Superior temporal gyrus (tissue), 1 donor: ENCODE data around the gene DGKG.

Experiments used
- DNase-seq: peaks from one replicate; pipeline ENCODE4 v3.0.0-alpha.2; 2016; ENCODE audit errors: extremely low spot score

DGKG gene

DNA sequence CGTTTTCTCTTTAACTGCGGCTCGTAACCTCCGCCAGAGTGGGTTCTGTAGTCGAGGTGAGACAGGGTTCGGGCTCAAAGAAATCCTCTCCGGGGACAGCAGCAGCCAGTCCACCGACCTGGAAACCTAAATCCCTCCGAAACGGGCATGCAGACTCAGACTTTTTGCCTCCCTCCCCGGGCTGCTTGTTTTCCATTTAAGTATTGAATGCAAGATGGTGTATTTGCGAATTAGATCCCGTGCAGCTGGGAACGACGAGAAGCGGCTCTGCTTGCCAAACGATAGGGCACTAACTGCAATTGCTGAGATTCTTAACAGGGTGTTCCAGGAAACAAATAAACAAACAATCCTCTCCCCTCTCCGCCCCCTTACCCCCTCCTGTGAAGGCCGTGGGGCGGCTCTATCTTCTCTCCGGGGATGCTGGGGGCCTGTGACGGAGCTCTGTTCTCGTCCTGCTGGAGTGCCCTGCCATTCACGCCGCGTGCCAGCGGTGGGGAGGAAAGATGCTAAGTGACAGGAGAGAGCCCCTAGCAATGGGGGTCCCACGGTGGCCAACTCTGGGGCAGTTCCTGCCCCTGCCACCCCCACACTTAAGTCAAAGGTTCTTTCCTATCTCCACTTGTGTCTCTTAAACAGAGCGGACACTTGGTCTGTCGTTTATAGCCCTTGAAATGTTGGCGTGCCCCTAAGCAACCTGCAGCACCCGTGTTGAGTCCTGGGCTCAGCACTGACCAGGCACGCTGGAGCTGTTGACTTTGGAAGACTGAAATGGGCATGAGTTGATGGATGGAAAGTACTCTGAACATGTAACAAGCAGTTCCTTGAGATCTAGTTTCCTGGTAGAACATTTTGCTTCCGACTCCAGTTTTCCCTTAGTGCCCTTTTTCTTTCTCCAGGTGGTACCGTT lies 251.9 kb downstream of the DGKG start:
- DNase-seq, result no peak

DNA sequence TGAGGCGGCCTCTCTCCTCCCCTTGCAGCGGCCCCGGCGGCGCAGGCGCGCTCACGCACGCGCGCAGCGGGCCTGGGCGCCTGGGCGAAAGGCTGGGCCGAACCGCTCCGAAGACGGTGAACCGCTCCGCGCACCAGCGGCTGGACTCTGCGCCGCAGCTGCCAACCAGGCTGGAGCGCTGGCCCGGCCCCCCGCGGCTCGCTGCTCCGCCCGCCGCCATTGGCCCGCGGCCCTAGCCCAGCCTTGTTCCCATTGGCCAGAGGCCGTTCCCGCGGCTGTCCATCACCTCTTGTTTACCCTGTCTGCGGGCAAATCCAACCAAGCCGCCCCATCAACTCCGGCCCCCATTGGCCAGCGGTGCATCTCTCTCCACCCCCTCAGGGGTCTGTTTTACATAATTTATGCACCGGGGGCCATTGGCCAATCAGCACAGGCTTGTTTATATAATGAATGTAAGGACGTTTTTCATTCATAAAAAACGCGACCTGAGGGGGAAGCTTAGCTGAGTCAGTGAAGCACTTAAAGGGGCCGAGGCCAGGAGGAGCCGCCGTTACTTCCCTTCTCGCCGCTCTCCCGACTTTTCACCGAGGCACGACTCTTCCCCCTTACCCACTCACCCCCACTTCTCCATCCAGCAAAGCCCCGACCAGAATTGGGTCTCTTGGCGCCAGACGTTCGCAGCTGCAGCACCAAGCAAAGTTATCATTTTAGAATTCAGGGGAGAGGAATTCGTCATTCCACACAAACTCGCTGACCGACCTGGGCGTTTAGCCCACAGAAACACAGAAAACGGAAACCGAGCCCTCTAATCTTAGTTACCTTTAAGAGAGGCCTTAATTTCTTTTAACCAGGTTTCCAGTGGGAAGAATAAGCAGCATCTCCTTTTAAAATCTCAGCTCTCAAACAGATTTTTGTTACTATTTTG lies 252.8 kb downstream of the DGKG start, which contains the start of gene ETV5:
Gene ETV5 (minus strand): TSS at position 149 of the 925 bp plus-strand sequence. CDS start 3,221 bp downstream, outside the sequence.
- DNase-seq, result peak; percentile 100

DNA sequence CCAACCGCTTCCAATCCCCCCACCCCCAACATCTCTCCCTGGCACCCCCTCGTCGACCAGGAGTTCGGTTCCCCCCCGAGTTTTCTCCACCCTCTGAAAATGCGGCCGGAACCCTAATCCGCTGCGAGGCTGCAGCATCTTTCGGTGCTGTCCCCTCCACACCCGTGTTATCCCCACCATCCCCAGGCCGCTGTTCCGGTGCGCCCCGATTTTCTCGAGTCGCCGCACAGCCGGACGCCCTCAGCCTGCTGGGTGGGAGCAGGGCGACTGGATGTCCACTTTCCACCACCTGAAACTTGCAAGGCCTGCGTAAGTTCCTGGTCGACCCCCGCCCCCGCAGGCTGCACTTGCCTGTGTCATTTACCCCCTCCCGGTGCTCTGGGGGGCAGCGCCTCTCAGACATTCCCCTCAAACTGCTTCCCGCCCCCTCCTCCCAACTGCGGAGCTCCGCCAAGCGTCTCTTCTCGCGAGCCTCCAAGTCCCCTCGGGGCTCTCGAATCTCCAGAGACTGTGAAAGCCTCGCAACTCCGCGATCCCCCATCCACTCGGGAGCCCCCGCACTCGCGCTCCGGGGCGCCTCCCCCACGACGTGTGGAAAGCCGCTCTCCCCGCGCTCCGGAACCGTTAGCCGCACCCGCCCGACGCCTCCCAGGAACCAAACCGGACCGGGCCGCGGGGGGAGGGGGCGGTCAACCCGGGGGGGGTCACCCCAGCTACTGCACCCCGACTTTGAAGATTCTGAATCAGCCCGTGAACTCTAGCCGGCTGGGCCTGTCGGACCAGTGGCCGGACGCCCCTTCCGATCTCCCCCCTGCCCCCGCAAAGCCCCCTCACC lies 253.7 kb downstream of the DGKG start:
- DNase-seq, result no peak

DNA sequence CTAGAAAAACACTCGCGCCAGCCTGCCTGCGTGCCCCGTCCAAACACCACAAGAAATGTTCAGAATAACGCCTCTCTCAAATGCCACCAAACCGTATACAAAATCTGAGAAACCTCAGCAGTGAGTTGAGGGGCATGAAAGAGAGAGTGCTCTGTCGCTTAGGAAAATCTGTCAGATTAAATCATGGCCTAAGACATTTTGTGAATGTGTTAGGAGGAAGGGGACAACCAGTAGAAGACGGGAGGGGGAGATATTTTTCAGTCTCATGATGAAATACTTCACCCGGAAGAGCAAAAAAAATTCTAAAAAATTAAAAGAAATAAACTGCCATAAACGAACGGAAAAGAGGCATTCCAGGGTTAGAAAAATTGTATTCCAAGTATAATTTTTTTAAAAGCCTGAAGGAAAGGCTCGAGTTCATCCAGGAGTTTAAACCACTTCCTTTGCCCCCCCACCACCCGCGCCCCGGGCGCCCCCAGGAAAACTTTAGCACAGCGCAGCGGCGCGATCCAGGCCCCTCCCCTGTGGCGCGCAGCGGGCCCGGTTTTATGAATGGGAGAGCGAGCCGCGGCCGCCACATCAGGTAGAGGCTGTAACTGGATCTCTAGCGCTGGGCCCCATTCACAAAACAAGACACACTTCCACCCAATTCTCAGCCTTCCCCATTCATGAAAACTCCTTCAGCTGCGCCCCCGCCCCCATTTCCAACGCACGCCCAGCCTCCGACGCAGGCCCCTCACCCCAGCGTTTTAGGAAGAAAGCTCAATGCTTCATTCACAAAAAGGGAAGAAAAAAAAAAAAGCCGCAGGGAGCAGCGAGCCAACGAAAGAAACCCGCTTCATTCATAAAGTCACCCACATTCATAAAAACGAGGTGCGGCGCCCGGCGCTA lies 254.6 kb downstream of the DGKG start:
- DNase-seq, result peak; percentile 67

DNA sequence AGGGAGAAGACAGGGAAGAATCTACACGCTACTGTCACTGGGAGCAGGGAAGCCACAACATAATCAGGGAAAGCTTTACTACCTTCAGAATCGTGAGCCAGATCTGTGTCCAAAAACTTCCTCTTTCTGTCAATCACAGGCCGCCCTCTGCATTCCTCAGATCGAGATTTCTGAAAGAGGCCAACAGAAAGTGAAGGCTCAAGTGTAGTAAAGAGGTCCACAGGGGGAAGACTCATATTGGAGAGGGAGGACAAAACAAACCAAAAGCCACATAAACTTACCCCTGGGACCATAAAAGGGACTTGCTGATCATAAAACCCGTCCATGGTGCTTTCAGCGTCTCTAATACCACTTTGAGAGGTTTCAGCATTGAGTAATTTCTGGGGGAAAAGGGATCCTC lies 256.5 kb downstream of the DGKG start:
- DNase-seq, result no peak

DNA sequence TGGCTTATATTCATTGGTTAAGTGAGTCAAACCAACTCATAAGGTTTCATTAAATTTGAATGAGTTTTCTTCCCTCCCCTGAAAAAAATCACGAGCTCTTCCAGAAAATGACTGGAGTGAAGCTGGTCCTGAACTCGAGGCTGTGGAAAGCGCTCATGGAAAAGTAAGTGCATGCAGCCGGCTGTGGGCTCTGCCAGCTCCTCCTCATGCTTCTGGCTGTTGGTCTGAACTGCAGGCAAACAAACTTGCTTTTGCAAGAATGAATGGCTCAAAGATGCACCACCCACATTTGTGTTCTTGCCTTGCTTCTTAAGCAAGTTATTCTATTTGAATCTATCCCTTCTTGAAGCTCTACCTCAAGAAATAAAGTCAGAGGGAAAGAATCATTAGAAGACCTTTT lies 259.3 kb downstream of the DGKG start:
- DNase-seq, result no peak

DNA sequence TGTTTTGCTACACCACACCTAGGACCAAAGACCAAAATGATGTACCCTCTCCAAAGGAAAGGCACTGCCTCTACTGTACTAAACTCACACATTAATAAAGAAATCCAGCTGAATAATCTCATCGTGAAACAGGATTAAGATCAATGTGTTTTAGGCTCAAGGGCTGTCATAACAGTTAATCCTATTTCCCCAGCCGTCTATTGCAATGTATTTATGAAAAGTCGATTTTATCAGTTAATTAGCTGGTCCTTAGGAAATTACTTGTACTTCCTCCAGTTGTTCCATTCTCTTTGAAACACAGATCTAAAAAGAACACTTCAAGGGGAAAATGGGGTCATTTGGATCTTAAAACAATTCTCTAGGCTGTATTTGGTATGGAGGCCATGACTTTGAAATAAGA lies 261.6 kb downstream of the DGKG start:
- DNase-seq, result no peak

DNA sequence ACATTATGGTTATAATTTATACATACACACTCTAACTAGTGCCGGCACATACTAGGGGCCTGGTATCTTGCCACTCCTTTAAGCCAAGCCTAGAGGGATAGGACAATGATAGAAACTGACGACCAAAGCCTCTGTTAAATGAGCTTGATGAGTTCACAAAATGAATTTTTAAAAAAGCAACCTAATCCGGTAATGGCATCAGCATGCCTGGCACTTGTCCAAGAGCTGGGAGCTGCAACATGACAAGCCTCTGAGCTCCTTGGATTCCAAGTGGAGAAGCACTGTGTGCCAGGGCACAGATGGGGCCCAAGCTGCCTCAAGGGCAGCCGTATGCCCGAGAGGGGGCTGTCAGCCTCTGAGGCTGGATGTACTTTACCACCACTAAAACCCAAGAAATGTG lies 262.9 kb downstream of the DGKG start:
- DNase-seq, result peak; percentile 64

DNA sequence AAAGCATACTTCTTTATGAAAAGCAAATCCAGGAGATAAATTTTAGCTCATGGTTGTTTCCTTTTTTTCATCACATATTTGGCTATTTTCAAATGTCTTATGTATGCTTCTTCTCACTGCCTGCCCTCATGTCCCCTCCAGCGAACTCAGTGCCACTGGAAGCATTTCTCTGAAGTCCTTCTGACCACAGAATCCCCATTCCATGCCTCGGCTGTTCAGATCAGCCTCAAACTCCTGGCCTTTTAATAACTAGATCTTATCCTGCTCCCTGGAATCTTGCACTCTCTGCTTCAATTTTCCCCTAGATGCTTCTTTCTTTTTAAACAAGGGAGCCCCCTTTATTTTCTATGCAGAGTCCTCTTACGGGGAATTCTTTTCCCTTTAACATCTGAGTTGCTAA lies 263.3 kb downstream of the DGKG start:
- DNase-seq, result no peak

DNA sequence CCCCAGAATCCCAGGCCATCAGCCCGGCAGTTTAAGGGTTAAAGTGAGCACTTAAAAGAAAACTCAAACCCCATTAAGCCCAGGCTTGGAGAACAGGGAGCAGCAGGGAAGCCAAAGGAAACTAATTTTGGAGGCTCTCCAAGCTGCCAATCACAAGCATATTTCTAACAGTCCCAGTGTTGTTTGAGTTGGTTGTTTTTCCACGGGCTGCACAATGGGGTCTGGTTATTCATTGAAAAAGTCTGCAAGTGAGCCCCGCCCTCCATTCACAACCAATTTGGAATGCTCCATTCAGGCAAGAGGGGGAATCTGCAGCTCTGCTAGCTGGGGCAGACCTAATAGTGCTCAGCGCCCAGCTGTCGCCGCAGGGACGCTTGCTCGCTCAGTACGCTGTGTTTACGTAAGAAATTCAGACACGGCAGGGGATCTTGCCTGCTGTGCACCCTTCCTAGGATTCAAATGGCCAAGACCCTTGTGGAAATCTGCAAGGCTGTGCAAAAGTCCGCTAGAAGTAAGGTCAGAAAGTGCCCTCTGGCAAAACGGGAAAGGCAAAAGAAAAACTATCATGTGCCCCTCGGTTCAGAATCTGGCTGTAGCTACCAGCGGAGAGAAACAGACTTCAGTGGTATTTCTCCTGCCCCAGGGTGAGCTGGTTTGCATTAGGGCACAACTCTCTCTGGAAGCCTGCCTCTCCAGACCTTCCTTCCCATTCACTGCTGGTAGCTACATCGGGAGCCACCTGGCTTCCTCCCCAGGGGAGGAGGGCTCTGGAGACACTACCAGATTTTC lies 264.2 kb downstream of the DGKG start:
- peak; percentile 97 for DNase-seq

DNA sequence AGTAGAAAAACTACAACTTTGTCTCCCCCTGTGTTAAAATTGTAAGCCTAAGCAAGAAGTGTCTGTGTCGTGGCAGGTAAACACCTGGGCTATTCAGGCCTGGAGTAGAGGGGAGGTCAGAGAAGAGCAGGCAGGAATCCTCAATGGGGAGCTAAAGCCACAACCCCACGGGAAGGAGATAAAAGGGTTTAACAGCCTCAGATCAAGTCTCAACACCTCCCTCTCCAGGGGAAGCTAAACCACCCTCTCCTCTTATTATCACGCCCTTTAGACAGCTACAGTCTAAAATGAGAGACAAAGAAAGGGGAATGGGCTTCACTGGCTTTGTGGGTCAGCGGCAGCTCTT lies 264.7 kb downstream of the DGKG start:
- no peak for DNase-seq
